ENCODE measurements around the gene CLCA2.
A peak's percentile ranks its signal among the peaks of the same experiment; 100 is the strongest.

CLCA2 gene

GRCh38 chr1:86389307-86389706 lies 34.7 kb upstream of the CLCA2 start:
- Histone ChIP-seq H3K27me3 (no peaks in the 10 kb centered on the region), H3K4me2 (no peak overlapping the region), H3K36me3 (no peaks in the 10 kb centered on the region), H3K4me3 (no peak overlapping the region), H3K9me3 (no peaks in the 10 kb centered on the region), H3K4me1 (no peaks in the 10 kb centered on the region; the same call in 1 of the 2 replicates), H4K20me1 (no peaks in the 10 kb centered on the region), H3K9ac (no peak overlapping the region), H3K27ac (no peak overlapping the region)
- TF ChIP-seq Cebpa-rat (IDR thresholded peaks at IDR 0.05), result no peak

GRCh38 chr1:86394416-86394815 lies 29.6 kb upstream of the CLCA2 start:
- H3K4me2 ChIP-seq, result no peak overlapping the region
- H3K36me3 ChIP-seq, result no peaks in the 10 kb centered on the region
- no peaks in the 10 kb centered on the region for H4K20me1 ChIP-seq
- no peak for TF ChIP-seq Cebpa-rat (IDR thresholded peaks at IDR 0.05)
- no peaks in the 10 kb centered on the region for H3K9me3 ChIP-seq
- no peaks in the 10 kb centered on the region for H3K27me3 ChIP-seq
- peaks cover 16% of the 10 kb centered on the region for H3K4me1 ChIP-seq
- H3K4me3 ChIP-seq, result no peak overlapping the region
- no peak overlapping the region for H3K27ac ChIP-seq
- H3K9ac ChIP-seq, result no peak overlapping the region

DNA sequence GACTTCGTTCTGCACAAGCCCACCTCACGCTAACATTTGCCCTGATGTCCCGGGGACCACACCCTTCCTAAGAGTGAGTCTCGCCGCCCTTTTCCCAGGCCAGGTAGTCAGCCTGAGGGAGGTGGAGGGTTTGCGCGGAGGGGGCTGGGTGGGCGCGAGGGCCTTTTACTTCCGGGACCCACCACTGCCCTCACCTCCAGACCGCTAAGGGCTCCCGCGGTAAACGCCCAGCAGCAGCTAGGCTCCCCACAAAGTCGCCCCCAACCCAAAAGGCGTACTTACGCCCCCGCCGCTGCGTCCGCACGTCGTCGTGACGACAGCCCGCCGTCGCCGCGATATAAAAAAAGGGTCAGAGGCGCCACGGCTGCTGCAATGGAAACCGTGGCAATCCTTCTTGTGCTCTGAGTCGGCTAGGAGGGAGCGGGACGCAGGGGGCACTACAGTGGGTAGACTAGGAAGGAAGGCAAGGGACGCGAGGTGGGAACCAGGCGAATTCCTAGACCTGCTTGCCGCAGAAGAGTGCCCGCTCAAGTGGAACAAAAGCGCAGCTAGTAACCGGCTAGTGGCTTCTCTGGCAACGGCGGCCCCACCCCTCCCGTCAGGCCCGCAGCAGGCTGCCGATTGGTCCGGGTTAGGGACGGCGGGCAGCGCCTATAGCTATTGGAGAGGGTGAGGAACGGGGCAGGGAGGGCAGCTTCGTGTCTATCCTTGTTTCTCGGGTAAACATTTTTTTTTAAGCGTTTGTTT lies 28.0 kb upstream of the CLCA2 start, which contains the start of gene ODF2L:
Gene ODF2L (minus strand): TSS at position 573 of the 747 bp plus-strand sequence. CDS start 9,296 bp downstream, outside the sequence.
- H3K9me3 ChIP-seq, result no peaks in the 10 kb centered on the region
- H3K9ac ChIP-seq, result peak within 1 kb of the TSS; percentile 74
- H3K27ac ChIP-seq, result peak within 1 kb of the TSS; percentile 64
- H4K20me1 ChIP-seq, result no peaks in the 10 kb centered on the region
- no peaks in the 10 kb centered on the region for H3K27me3 ChIP-seq
- no peaks in the 10 kb centered on the region for H3K36me3 ChIP-seq
- H3K4me1 ChIP-seq, result peaks cover 16% of the 10 kb centered on the region
- H3K4me2 ChIP-seq, result peak within 1 kb of the TSS; percentile 77
- no peak for TF ChIP-seq Cebpa-rat (IDR thresholded peaks at IDR 0.05)
- H3K4me3 ChIP-seq, result peak within 1 kb of the TSS; percentile 90

DNA sequence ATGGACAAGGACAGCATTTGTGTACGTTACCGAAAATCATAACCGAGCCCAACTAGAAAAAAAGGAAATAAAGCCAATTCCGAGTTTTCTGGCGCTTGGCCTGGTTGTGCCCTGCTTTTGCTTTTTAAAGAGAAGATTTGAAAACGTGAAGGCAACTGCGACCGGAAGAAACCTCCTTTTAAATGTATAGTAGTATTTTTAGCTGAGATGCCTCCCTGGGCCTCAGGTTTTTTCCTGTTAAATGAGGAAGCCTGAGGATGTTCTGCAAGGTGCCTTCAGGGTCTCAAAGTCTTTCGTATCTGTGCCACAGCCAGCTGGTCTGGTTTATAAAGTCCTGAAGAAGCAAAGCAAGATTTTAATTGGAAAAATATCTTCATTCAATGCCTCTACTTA lies 27.5 kb upstream of the CLCA2 start:
- Histone ChIP-seq H4K20me1 (no peaks in the 10 kb centered on the region), H3K4me3 (peak overlapping the region; percentile 90), H3K4me2 (peak overlapping the region; percentile 77), H3K9ac (peak overlapping the region; percentile 74), H3K27ac (0 out of 2 replicates have a peak overlapping the region, but pooled peaks have one; percentile 64), H3K9me3 (no peaks in the 10 kb centered on the region), H3K27me3 (no peaks in the 10 kb centered on the region), H3K36me3 (no peaks in the 10 kb centered on the region), H3K4me1 (peaks cover 16% of the 10 kb centered on the region)
- TF ChIP-seq Cebpa-rat (IDR thresholded peaks at IDR 0.05), result no peak

DNA sequence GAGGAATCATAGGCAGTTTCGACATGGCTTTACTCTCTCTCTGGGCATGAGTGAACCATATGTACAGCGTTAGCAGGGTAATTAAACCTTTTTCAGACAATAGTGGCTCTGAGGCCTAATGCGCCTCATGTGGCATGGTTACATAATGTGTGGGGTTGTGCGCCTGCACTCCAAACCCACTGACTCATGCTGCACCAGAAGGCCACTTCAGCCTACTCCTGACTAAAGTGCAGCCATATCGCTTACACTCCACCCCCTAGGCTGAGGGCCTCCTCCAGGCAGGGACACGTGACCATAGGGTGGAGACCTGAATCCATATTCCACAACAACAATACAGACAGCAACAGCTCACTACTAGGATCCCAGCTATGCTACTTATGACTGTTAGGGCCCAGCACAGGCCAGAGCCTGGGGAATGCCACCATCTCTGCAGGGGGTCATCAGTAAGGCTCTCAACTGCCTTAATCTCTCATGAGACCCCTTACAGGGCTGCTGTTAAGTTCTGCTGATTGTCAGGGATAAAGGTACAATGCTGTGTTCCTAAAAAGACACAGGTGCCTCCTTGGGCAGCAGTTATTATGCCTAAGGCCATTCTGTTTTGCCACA lies 14.5 kb upstream of the CLCA2 start:
- Histone ChIP-seq H3K4me3 (no peak overlapping the region), H3K9ac (no peak overlapping the region), H3K36me3 (no peaks in the 10 kb centered on the region), H3K9me3 (no peaks in the 10 kb centered on the region), H3K4me2 (no peak overlapping the region), H4K20me1 (no peaks in the 10 kb centered on the region), H3K27ac (no peak overlapping the region), H3K27me3 (no peaks in the 10 kb centered on the region), H3K4me1 (no peaks in the 10 kb centered on the region)
- TF ChIP-seq Cebpa-rat (IDR thresholded peaks at IDR 0.05), result no peak

DNA sequence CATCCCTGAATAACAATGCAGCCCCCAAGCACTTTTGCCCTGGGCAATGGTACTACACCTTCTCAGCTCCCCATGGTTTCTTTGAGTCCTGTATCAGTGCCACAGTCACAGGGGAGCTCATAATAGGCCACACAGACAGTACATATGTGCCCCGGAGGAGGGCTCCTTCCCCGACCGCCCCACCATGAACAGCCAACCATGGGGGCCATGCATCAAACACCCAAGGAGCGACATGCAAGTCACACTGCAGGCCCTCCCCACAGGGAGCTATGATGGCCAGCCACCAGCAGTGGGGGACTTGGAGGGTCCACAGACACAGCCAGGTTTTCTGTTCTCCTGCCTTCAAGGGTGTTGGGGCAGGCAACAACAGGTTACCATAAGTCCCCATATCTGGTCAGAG lies 13.1 kb upstream of the CLCA2 start:
- TF ChIP-seq Cebpa-rat (IDR thresholded peaks at IDR 0.05), result no peak
- H3K4me1 ChIP-seq, result no peaks in the 10 kb centered on the region
- H3K27me3 ChIP-seq, result no peaks in the 10 kb centered on the region
- H3K4me2 ChIP-seq, result no peak overlapping the region
- H3K9ac ChIP-seq, result no peak overlapping the region
- no peak overlapping the region for H3K27ac ChIP-seq
- H3K9me3 ChIP-seq, result no peaks in the 10 kb centered on the region
- no peaks in the 10 kb centered on the region for H4K20me1 ChIP-seq
- no peaks in the 10 kb centered on the region for H3K36me3 ChIP-seq
- no peak overlapping the region for H3K4me3 ChIP-seq

- Histone ChIP-seq H3K9me3 (no peaks in the 10 kb centered on the region), H4K20me1 (no peaks in the 10 kb centered on the region), H3K4me2 (no peak overlapping the region), H3K4me3 (no peak overlapping the region), H3K27me3 (no peaks in the 10 kb centered on the region), H3K9ac (no peak overlapping the region), H3K27ac (no peak overlapping the region), H3K36me3 (no peaks in the 10 kb centered on the region), H3K4me1 (no peaks in the 10 kb centered on the region)
- TF ChIP-seq Cebpa-rat (IDR thresholded peaks at IDR 0.05), result no peak
Observed at GRCh38 chr1:86416343-86416742, 7.6 kb upstream of the CLCA2 start.

DNA sequence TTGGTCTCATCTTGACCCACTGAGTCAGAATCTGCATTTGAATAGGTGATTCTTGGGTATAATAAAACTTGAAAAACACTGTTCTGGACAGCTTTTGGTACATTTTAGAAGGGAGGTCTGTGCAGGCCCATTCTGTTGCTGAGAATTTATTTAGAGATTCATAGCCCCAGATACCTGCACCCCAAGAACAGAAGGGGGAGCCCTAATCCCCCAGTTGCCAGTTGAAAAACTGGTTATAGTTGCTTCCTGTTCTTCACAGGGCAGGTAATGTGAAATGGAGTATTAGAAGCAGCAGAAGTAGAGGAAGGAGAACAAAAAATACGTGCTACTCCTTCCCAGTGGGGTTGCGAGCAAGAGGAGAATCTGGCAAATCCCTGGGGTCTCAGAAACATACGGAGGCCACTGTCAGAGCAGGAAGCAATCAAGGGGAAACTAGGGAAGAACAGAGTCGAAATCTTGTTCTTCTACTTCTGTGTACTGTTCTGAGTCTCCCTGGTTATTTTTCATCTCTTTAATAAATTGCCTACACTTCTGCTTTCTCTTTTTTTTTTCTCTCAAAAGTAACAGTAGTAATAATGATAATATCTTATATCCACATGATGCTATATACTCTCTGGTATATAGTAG lies 4.6 kb upstream of the CLCA2 start:
- Histone ChIP-seq H3K27ac (no peak overlapping the region), H3K9ac (no peak overlapping the region), H3K27me3 (no peaks in the 10 kb centered on the region), H3K4me2 (no peak overlapping the region), H3K4me3 (no peak overlapping the region), H3K36me3 (no peaks in the 10 kb centered on the region), H3K9me3 (no peaks in the 10 kb centered on the region), H3K4me1 (no peaks in the 10 kb centered on the region), H4K20me1 (no peaks in the 10 kb centered on the region)
- TF ChIP-seq Cebpa-rat (IDR thresholded peaks at IDR 0.05), result no peak

- no peaks in the 10 kb centered on the region for H4K20me1 ChIP-seq
- no peaks in the 10 kb centered on the region for H3K27me3 ChIP-seq
- H3K4me1 ChIP-seq, result no peaks in the 10 kb centered on the region
- no peak overlapping the region for H3K9ac ChIP-seq
- no peaks in the 10 kb centered on the region for H3K9me3 ChIP-seq
- H3K4me2 ChIP-seq, result no peak overlapping the region
- TF ChIP-seq Cebpa-rat (IDR thresholded peaks at IDR 0.05), result no peak
- no peak overlapping the region for H3K27ac ChIP-seq
- H3K4me3 ChIP-seq, result no peak overlapping the region
- no peaks in the 10 kb centered on the region for H3K36me3 ChIP-seq
Observed at GRCh38 chr1:86421601-86422280, 2.2 kb upstream of the CLCA2 start.

All from BLaER1 (cell line).